Measurements from ENCODE around the gene SEMA4G. TPM values are rescaled to one million over a fixed set of nuclear protein-coding genes. Genes with fewer than 3 reads are reported as not detected.

The SEMA4G gene
- total and polyA plus RNA-seq, 2 of the 13 experiments (the other 11 are each of a cell fraction or from before 2014, with no cell fraction given), result 46.2 to 207 TPM

DNA sequence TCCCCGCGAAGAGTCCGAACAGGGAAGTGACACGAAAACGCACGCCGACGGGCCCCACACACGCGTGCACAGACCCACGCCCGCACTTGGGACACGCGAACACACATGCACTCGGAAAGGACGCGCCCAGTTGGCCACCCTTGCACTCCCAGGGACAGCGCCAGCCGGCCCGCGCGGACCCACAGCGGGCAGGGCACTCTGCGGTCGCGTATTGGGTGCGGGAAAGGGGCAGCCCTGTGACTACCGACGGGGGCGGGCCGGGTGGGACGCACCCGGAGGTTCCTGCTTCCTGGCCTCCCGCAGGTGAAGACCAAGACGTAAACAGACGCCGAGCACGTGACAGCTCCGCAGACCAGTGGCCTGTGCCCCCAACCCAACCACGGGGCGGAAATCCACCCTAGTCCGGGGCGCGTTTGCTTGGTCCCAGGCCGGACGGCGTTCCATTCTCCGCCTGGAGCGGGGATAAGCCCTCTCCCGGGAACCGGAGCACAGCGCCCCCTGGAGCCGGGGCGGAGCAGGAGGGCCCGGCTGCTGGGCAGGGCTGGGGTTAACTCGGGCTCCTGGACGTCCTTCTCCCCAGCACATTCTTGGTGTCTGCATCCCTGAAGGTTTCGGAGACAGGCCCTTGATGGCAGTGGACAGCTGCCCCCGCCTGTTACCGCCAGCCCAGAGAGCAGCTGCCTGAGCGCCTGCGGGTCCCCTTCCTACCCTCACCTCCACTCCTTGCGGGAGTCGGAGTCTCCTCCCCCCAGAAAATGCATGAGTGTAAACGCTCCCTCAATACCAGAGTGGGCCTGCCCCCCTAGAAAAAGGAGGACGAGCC, 28.3 kb downstream of the SEMA4G start (continued):
- TF ChIP-seq ZNF383 (CRISPR knock-in tag; IDR thresholded peaks at IDR 0.05; ENCODE audit: borderline replicate concordance) (no peak), FIP1L1 (IDR thresholded peaks at IDR 0.05; ENCODE audit: borderline replicate concordance, insufficient read depth, low read depth, low read length) (no peak), KDM1A (CRISPR knock-in tag; IDR thresholded peaks at IDR 0.05) (peak; percentile 23; the same call in 1 of the 2 replicates), NFYC (CRISPR knock-in tag; IDR thresholded peaks at IDR 0.05) (peak; percentile 42), HDAC1 (CRISPR knock-in tag; IDR thresholded peaks at IDR 0.05) (0 out of 2 replicates have a peak, but pooled peaks have one; percentile 44), EEA1 (CRISPR knock-in tag; IDR thresholded peaks at IDR 0.05; ENCODE audit: borderline replicate concordance) (0 out of 2 replicates have a peak, but pooled peaks have one; percentile 27), ZNF749 (CRISPR knock-in tag; IDR thresholded peaks at IDR 0.05; ENCODE audit: borderline replicate concordance) (no peak), KDM4B (CRISPR knock-in tag; IDR thresholded peaks at IDR 0.05) (no peak), ZNF773 (CRISPR knock-in tag; IDR thresholded peaks at IDR 0.05; ENCODE audit: borderline replicate concordance) (no peak; the same call in 1 of the 2 replicates), YEATS4 (CRISPR knock-in tag; IDR thresholded peaks at IDR 0.05; ENCODE audit: borderline replicate concordance) (peak; percentile 40; the same call in 1 of the 2 replicates), ZFX (CRISPR knock-in tag; IDR thresholded peaks at IDR 0.05; ENCODE audit: low read depth) (peak; percentile 84), RFXANK (CRISPR knock-in tag; IDR thresholded peaks at IDR 0.05) (no peak), ZEB1 (IDR thresholded peaks at IDR 0.05; ENCODE audit: insufficient replicate concordance, low read depth) (no peak)
- TF ChIP-seq, protein P1, sequence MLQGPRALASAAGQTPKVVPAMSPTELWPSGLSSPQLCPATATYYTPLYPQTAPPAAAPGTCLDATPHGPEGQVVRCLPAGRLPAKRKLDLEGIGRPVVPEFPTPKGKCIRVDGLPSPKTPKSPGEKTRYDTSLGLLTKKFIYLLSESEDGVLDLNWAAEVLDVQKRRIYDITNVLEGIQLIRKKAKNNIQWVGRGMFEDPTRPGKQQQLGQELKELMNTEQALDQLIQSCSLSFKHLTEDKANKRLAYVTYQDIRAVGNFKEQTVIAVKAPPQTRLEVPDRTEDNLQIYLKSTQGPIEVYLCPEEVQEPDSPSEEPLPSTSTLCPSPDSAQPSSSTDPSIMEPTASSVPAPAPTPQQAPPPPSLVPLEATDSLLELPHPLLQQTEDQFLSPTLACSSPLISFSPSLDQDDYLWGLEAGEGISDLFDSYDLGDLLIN (CRISPR knock-in tag; IDR thresholded peaks at IDR 0.05; ENCODE audit: borderline replicate concordance), result no peak
- TF ChIP-seq, protein P2, sequence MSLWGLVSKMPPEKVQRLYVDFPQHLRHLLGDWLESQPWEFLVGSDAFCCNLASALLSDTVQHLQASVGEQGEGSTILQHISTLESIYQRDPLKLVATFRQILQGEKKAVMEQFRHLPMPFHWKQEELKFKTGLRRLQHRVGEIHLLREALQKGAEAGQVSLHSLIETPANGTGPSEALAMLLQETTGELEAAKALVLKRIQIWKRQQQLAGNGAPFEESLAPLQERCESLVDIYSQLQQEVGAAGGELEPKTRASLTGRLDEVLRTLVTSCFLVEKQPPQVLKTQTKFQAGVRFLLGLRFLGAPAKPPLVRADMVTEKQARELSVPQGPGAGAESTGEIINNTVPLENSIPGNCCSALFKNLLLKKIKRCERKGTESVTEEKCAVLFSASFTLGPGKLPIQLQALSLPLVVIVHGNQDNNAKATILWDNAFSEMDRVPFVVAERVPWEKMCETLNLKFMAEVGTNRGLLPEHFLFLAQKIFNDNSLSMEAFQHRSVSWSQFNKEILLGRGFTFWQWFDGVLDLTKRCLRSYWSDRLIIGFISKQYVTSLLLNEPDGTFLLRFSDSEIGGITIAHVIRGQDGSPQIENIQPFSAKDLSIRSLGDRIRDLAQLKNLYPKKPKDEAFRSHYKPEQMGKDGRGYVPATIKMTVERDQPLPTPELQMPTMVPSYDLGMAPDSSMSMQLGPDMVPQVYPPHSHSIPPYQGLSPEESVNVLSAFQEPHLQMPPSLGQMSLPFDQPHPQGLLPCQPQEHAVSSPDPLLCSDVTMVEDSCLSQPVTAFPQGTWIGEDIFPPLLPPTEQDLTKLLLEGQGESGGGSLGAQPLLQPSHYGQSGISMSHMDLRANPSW (CRISPR knock-in tag; IDR thresholded peaks at IDR 0.05; ENCODE audit: borderline replicate concordance), result no peak
- TF ChIP-seq, protein P3, sequence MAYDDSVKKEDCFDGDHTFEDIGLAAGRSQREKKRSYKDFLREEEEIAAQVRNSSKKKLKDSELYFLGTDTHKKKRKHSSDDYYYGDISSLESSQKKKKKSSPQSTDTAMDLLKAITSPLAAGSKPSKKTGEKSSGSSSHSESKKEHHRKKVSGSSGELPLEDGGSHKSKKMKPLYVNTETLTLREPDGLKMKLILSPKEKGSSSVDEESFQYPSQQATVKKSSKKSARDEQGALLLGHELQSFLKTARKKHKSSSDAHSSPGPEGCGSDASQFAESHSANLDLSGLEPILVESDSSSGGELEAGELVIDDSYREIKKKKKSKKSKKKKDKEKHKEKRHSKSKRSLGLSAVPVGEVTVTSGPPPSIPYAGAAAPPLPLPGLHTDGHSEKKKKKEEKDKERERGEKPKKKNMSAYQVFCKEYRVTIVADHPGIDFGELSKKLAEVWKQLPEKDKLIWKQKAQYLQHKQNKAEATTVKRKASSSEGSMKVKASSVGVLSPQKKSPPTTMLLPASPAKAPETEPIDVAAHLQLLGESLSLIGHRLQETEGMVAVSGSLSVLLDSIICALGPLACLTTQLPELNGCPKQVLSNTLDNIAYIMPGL (CRISPR knock-in tag; IDR thresholded peaks at IDR 0.05; ENCODE audit: borderline replicate concordance in 1 of 2, low read depth in 1 of 2), result peak; percentile 94 to 98
- TF ChIP-seq, protein P4, sequence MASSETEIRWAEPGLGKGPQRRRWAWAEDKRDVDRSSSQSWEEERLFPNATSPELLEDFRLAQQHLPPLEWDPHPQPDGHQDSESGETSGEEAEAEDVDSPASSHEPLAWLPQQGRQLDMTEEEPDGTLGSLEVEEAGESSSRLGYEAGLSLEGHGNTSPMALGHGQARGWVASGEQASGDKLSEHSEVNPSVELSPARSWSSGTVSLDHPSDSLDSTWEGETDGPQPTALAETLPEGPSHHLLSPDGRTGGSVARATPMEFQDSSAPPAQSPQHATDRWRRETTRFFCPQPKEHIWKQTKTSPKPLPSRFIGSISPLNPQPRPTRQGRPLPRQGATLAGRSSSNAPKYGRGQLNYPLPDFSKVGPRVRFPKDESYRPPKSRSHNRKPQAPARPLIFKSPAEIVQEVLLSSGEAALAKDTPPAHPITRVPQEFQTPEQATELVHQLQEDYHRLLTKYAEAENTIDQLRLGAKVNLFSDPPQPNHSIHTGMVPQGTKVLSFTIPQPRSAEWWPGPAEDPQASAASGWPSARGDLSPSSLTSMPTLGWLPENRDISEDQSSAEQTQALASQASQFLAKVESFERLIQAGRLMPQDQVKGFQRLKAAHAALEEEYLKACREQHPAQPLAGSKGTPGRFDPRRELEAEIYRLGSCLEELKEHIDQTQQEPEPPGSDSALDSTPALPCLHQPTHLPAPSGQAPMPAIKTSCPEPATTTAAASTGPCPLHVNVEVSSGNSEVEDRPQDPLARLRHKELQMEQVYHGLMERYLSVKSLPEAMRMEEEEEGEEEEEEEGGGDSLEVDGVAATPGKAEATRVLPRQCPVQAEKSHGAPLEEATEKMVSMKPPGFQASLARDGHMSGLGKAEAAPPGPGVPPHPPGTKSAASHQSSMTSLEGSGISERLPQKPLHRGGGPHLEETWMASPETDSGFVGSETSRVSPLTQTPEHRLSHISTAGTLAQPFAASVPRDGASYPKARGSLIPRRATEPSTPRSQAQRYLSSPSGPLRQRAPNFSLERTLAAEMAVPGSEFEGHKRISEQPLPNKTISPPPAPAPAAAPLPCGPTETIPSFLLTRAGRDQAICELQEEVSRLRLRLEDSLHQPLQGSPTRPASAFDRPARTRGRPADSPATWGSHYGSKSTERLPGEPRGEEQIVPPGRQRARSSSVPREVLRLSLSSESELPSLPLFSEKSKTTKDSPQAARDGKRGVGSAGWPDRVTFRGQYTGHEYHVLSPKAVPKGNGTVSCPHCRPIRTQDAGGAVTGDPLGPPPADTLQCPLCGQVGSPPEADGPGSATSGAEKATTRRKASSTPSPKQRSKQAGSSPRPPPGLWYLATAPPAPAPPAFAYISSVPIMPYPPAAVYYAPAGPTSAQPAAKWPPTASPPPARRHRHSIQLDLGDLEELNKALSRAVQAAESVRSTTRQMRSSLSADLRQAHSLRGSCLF (CRISPR knock-in tag; IDR thresholded peaks at IDR 0.05; ENCODE audit: borderline replicate concordance), result no peak
